Measurements from ENCODE around the gene POU5F1.

- TF ChIP-seq CTCF (conservative IDR thresholded peaks at IDR 0.05; ENCODE audit: low read depth, low read length) = no peak
- no peak for TF ChIP-seq RFX5 (IDR thresholded peaks at IDR 0.05; ENCODE audit: low read depth, low read length)
- TF ChIP-seq SMC3 (IDR thresholded peaks at IDR 0.05; ENCODE audit: low read depth, low read length) = no peak
- TF ChIP-seq FOS (IDR thresholded peaks at IDR 0.05; ENCODE audit: low read depth, low read length) = no peak
- no peak for TF ChIP-seq USF2 (IDR thresholded peaks at IDR 0.05; ENCODE audit: low read depth, low read length)
- no peak for TF ChIP-seq MAZ (IDR thresholded peaks at IDR 0.05; ENCODE audit: borderline replicate concordance, low read depth, low read length)
- no peak for TF ChIP-seq POLR2A (IDR thresholded peaks at IDR 0.05; ENCODE audit: low read depth, low read length)
- TF ChIP-seq ELK1 (IDR thresholded peaks at IDR 0.05; ENCODE audit: borderline replicate concordance, low read depth, low read length) = no peak
- no peak for TF ChIP-seq CEBPB (IDR thresholded peaks at IDR 0.05; ENCODE audit: low read depth, low read length)
- TF ChIP-seq RCOR1 (IDR thresholded peaks at IDR 0.05; ENCODE audit: insufficient replicate concordance, low read length) = no peak
- no peak for TF ChIP-seq MAFK (IDR thresholded peaks at IDR 0.05; ENCODE audit: low read depth, low read length)
- TF ChIP-seq RAD21 (IDR thresholded peaks at IDR 0.05; ENCODE audit: low read length) = no peak
- no peak for TF ChIP-seq CHD1 (IDR thresholded peaks at IDR 0.05; ENCODE audit: low read depth, low read length)
- no peak for TF ChIP-seq BHLHE40 (IDR thresholded peaks at IDR 0.05; ENCODE audit: low read depth, low read length)
Measured at GRCh38 chr6:31173406-31173805, 2.9 kb upstream of the POU5F1 start.
